MM.1S (cell line): ENCODE results near the gene SLC30A1.

Experiments
- CTCF ChIP-seq: fragments of 300-600 bp; sonication (generic); IDR thresholded peaks from 2 replicates; pipeline ENCODE4 v1.5.1; 2016; ENCODE audit warnings: antibody characterized with exemption, low read length, mixed read lengths
- EZH2 ChIP-seq: fragments of 300-600 bp; sonication (generic); optimal IDR thresholded peaks from 2 replicates; pipeline ENCODE3; 2017; ENCODE audit warnings: low read depth, mild to moderate bottlenecking, antibody characterized with exemption, low read length, mixed read lengths
- EZH2phosphoT487 ChIP-seq: fragments of 300-600 bp; sonication (generic); IDR thresholded peaks from 2 replicates; pipeline ENCODE4 v1.6.1; 2018; ENCODE audit warnings: antibody characterized with exemption, low read length

GRCh38 chr1:211606914-211607753 lies 28.2 kb upstream of the SLC30A1 start:
- TF ChIP-seq CTCF (no peak), EZH2 (no peak), EZH2phosphoT487 (no peak)
